Measurements from ENCODE around the gene WASF2. TPM values are rescaled to one million over a fixed set of nuclear protein-coding genes. Genes with fewer than 3 reads are reported as not detected.

WASF2 gene
- total and polyA plus RNA-seq, 2 of the 8 experiments (the other 6 are each of a cell fraction or from before 2014, with no cell fraction given) = 32.1 to 86.6 TPM

DNA sequence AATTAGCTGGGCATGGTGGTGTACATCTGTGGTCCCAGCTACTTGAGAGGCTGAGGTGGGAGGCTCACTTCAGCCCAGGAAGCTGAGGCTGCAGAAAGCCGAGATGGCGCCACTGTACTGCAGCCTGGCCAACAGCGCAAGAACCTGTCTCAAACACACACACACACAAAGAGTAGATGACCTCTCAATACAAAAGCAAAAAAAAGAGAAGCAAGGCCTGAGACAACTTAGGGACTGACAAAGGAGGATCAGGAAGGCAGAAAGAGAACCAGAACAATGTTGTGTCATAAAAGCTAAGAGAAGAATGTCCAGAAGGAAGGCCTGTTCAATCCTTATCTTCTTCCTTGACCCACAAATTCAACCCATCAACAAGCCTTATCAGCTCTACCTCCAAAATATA lies 18.5 kb downstream of the WASF2 start (continued):
- TF ChIP-seq, protein P1, sequence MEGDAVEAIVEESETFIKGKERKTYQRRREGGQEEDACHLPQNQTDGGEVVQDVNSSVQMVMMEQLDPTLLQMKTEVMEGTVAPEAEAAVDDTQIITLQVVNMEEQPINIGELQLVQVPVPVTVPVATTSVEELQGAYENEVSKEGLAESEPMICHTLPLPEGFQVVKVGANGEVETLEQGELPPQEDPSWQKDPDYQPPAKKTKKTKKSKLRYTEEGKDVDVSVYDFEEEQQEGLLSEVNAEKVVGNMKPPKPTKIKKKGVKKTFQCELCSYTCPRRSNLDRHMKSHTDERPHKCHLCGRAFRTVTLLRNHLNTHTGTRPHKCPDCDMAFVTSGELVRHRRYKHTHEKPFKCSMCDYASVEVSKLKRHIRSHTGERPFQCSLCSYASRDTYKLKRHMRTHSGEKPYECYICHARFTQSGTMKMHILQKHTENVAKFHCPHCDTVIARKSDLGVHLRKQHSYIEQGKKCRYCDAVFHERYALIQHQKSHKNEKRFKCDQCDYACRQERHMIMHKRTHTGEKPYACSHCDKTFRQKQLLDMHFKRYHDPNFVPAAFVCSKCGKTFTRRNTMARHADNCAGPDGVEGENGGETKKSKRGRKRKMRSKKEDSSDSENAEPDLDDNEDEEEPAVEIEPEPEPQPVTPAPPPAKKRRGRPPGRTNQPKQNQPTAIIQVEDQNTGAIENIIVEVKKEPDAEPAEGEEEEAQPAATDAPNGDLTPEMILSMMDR (IDR thresholded peaks at IDR 0.05; ENCODE audit: control extremely low read depth in 1 of 3, insufficient read depth in 1 of 3, low read depth in 1 of 3, low read length in 3 of 3) = no peak
- no peak for TF ChIP-seq CBX5 (IDR thresholded peaks at IDR 0.05; ENCODE audit: low read depth, low read length)

Measured in H1 (cell line).